GM10266 (cell line): ENCODE results near the gene NOTCH1.
"Not testable (repeated sequence)": the region's sequence is repeated elsewhere in the genome, so short reads cannot be mapped to it uniquely, and the experiment has no call there.

Experiments
- DNase-seq: peaks from one replicate; pipeline ENCODE4 v3.0.0; 2012; ENCODE audit errors: extremely low spot score
- CTCF ChIP-seq: IDR thresholded peaks from 2 replicates; pipeline ENCODE4 v1.5.1; 2012; ENCODE audit warnings: mild to moderate bottlenecking, low read depth; ENCODE audit not compliant: control insufficient read depth, insufficient read depth; ENCODE audit errors: missing control alignments

NOTCH1 gene

GRCh38 chr9:136560586-136560985, 14.7 kb upstream of the NOTCH1 start:
- no peak for DNase-seq
- TF ChIP-seq CTCF, result no peak

GRCh38 chr9:136559371-136559770, 13.5 kb upstream of the NOTCH1 start:
- not testable (repeated sequence) for DNase-seq

- DNase-seq, result not testable (repeated sequence)
Observed at GRCh38 chr9:136558846-136559245, 13.0 kb upstream of the NOTCH1 start.

- TF ChIP-seq CTCF, result no peak
Observed at GRCh38 chr9:136558373-136558772, 12.5 kb upstream of the NOTCH1 start.

GRCh38 chr9:136557036-136557435, 11.2 kb upstream of the NOTCH1 start:
- TF ChIP-seq CTCF, result no peak
- DNase-seq, result no peak

More at GRCh38 chr9:136558373-136558772, 12.5 kb upstream of the NOTCH1 start:
- no peak for DNase-seq

GRCh38 chr9:136556166-136556565, 10.3 kb upstream of the NOTCH1 start:
- DNase-seq, result no peak
- TF ChIP-seq CTCF, result no peak

GRCh38 chr9:136554870-136555269, 9.0 kb upstream of the NOTCH1 start:
- no peak for TF ChIP-seq CTCF
- no peak for DNase-seq

GRCh38 chr9:136553581-136553980, 7.7 kb upstream of the NOTCH1 start:
- no peak for DNase-seq

More at GRCh38 chr9:136553581-136553980, 7.7 kb upstream of the NOTCH1 start:
- no peak for TF ChIP-seq CTCF
